HEK293 (cell line): ENCODE measurements around the gene FOXK2.

ENCODE experiments used
- CTCF ChIA-PET: fragments of 350-600 bp; formaldehyde crosslinking; extraction: SDS; loops from one replicate; lab custom pipeline; 2021; ENCODE audit warnings: antibody characterized with exemption; lab: Yijun Ruan, JAX
- POLR2A ChIA-PET: fragments of 300-600 bp; formaldehyde crosslinking; extraction: SDS; loops from one replicate; lab custom pipeline; 2020; ENCODE audit warnings: antibody characterized with exemption, inconsistent platforms; lab: Yijun Ruan, JAX
- H3K27ac ChIP-seq: fragments of 200-500 bp; sonication (Bioruptor generic); 2 replicates; pipeline ENCODE4 v1.5.1; 2014; ENCODE audit warnings: low read depth, low read length, control low read depth, inconsistent platforms; ENCODE audit errors: extremely low read depth
- H3K36me3 ChIP-seq, 2 experiments: fragments of 200-500 bp in 1 of 2; sonication (Bioruptor generic) in 1 of 2; 1 replicate in 1 of 2; 2 replicates in 1 of 2; pipeline ENCODE4 v1.5.1; 2014 to 2017; ENCODE audit warnings: inconsistent platforms in 2 of 2, low read length in 2 of 2; ENCODE audit not compliant: control insufficient read depth in 2 of 2, insufficient read depth in 1 of 2
- H3K4me1 ChIP-seq: fragments of 200-500 bp; sonication (Bioruptor generic); 2 replicates; pipeline ENCODE4 v1.5.1; 2014; ENCODE audit warnings: mild to moderate bottlenecking, low read length, inconsistent platforms; ENCODE audit not compliant: control insufficient read depth, insufficient read depth
- H3K4me3 ChIP-seq: 2 replicates; pipeline ENCODE4 v1.5.1; 2011; ENCODE audit warnings: low read depth, mild to moderate bottlenecking, control low read depth, low read length, moderate library complexity
- H3K9me3 ChIP-seq: fragments of 200-500 bp; sonication (Bioruptor generic); 2 replicates; pipeline ENCODE4 v1.5.1; 2014; ENCODE audit warnings: low read depth, low read length, inconsistent platforms; ENCODE audit not compliant: control insufficient read depth, insufficient read depth
- GLI4 ChIP-seq: fragments of 450-650 bp; formaldehyde crosslinking; IDR thresholded peaks from 2 replicates; pipeline ENCODE4 v1.5.1; 2016; ENCODE audit warnings: missing biosample characterization, missing genetic modification characterization
- GLIS2 ChIP-seq: fragments of 450-650 bp; formaldehyde crosslinking; IDR thresholded peaks from 2 replicates; pipeline ENCODE4 v1.5.1; 2016; ENCODE audit warnings: missing biosample characterization, missing genetic modification characterization
- HOXA7 ChIP-seq: sonication (generic); formaldehyde crosslinking; IDR thresholded peaks from 2 replicates; pipeline ENCODE4 v1.8.1; 2022; ENCODE audit warnings: missing genetic modification reagents, borderline replicate concordance
- KLF1 ChIP-seq: fragments of 450-650 bp; formaldehyde crosslinking; IDR thresholded peaks from 2 replicates; pipeline ENCODE4 v1.5.1; 2016; ENCODE audit warnings: missing biosample characterization, missing genetic modification characterization
- TCF7L2 ChIP-seq: IDR thresholded peaks from 2 replicates; pipeline ENCODE4 v1.6.1; 2011; ENCODE audit warnings: low read depth, mild to moderate bottlenecking, inconsistent platforms, low read length, moderate library complexity, borderline replicate concordance
- TRIM28 ChIP-seq: IDR thresholded peaks from 2 replicates; pipeline ENCODE4 v1.6.1; 2011; ENCODE audit warnings: low read length, control low read depth, borderline replicate concordance
- ZBTB1 ChIP-seq: fragments of 450-650 bp; formaldehyde crosslinking; IDR thresholded peaks from 2 replicates; pipeline ENCODE4 v1.5.1; 2016; ENCODE audit warnings: missing biosample characterization, missing genetic modification characterization
- ZBTB48 ChIP-seq: fragments of 450-650 bp; formaldehyde crosslinking; IDR thresholded peaks from 2 replicates; pipeline ENCODE4 v1.5.1; 2016; ENCODE audit warnings: missing biosample characterization, missing genetic modification characterization
- ZIC2 ChIP-seq: fragments of 450-650 bp; formaldehyde crosslinking; IDR thresholded peaks from 2 replicates; pipeline ENCODE4 v1.5.1; 2016; ENCODE audit warnings: missing biosample characterization, missing genetic modification characterization
- ZNF10 ChIP-seq: fragments of 450-650 bp; formaldehyde crosslinking; IDR thresholded peaks from 2 replicates; pipeline ENCODE4 v1.5.1; 2017; ENCODE audit warnings: missing biosample characterization, missing genetic modification characterization
- ZNF133 ChIP-seq: fragments of 450-650 bp; formaldehyde crosslinking; IDR thresholded peaks from 2 replicates; pipeline ENCODE4 v1.5.1; 2016; ENCODE audit warnings: missing biosample characterization, missing genetic modification characterization
- ZNF169 ChIP-seq: fragments of 450-650 bp; formaldehyde crosslinking; IDR thresholded peaks from 2 replicates; pipeline ENCODE4 v1.5.1; 2016; ENCODE audit warnings: missing biosample characterization, missing genetic modification characterization
- ZNF174 ChIP-seq: fragments of 450-650 bp; formaldehyde crosslinking; IDR thresholded peaks from 2 replicates; pipeline ENCODE4 v1.5.0; 2017; ENCODE audit warnings: missing biosample characterization, mild to moderate bottlenecking, missing genetic modification characterization
- ZNF175 ChIP-seq: fragments of 450-650 bp; formaldehyde crosslinking; IDR thresholded peaks from 2 replicates; pipeline ENCODE4 v1.5.1; 2016; ENCODE audit warnings: missing biosample characterization, missing genetic modification characterization
- ZNF341 ChIP-seq: fragments of 450-650 bp; formaldehyde crosslinking; IDR thresholded peaks from 2 replicates; pipeline ENCODE4; 2016; ENCODE audit warnings: low read depth, missing biosample characterization, missing genetic modification characterization
- ZNF354C ChIP-seq: fragments of 450-650 bp; formaldehyde crosslinking; IDR thresholded peaks from 2 replicates; pipeline ENCODE4 v1.5.1; 2016; ENCODE audit warnings: missing biosample characterization, missing genetic modification characterization, low read depth, borderline replicate concordance
- ZNF530 ChIP-seq: fragments of 450-650 bp; formaldehyde crosslinking; IDR thresholded peaks from 2 replicates; pipeline ENCODE4 v1.5.1; 2016; ENCODE audit warnings: low read depth, missing biosample characterization, missing genetic modification characterization
- ZNF561 ChIP-seq: fragments of 450-650 bp; IDR thresholded peaks from 2 replicates; pipeline ENCODE4 v1.5.1; 2018; ENCODE audit warnings: missing biosample characterization, missing genetic modification characterization, borderline replicate concordance
- ZNF571 ChIP-seq: fragments of 450-650 bp; formaldehyde crosslinking; IDR thresholded peaks from 2 replicates; pipeline ENCODE4 v1.5.0; 2017; ENCODE audit warnings: missing biosample characterization, missing genetic modification characterization
- ZNF654 ChIP-seq: fragments of 450-650 bp; formaldehyde crosslinking; IDR thresholded peaks from 2 replicates; pipeline ENCODE4 v1.5.1; 2016; ENCODE audit warnings: low read depth, missing biosample characterization, missing genetic modification characterization
- ZNF670 ChIP-seq: fragments of 450-650 bp; formaldehyde crosslinking; IDR thresholded peaks from 2 replicates; pipeline ENCODE4 v1.5.1; 2016; ENCODE audit warnings: missing biosample characterization, missing genetic modification characterization, low read depth
- ZNF677 ChIP-seq: fragments of 450-650 bp; IDR thresholded peaks from 2 replicates; pipeline ENCODE4 v1.5.0; 2018; ENCODE audit warnings: missing biosample characterization, mild to moderate bottlenecking, missing genetic modification characterization, moderate library complexity
- ZNF777 ChIP-seq: fragments of 450-650 bp; formaldehyde crosslinking; IDR thresholded peaks from 2 replicates; pipeline ENCODE4 v1.5.1; 2017; ENCODE audit warnings: missing biosample characterization, missing genetic modification characterization, borderline replicate concordance
- ZNF837 ChIP-seq: fragments of 450-650 bp; formaldehyde crosslinking; IDR thresholded peaks from 2 replicates; pipeline ENCODE4 v1.5.1; 2016; ENCODE audit warnings: missing biosample characterization, missing genetic modification characterization
- TF ChIP-seq, protein P1 (sequence below): fragments of 450-650 bp; formaldehyde crosslinking; IDR thresholded peaks from 2 replicates; pipeline ENCODE4 v1.5.1; 2016; ENCODE audit warnings: missing biosample characterization, missing genetic modification characterization
- TF ChIP-seq, protein P2 (sequence below): fragments of 450-650 bp; formaldehyde crosslinking; IDR thresholded peaks from 2 replicates; pipeline ENCODE4 v1.5.1; 2016; ENCODE audit warnings: missing biosample characterization, missing genetic modification characterization
- TF ChIP-seq, protein P3 (sequence below): fragments of 450-650 bp; IDR thresholded peaks from 2 replicates; pipeline ENCODE4 v1.5.1; 2018; ENCODE audit warnings: missing biosample characterization, mild to moderate bottlenecking, missing genetic modification characterization
- TF ChIP-seq, protein P4 (sequence below): fragments of 450-650 bp; formaldehyde crosslinking; IDR thresholded peaks from 2 replicates; pipeline ENCODE4 v1.5.1; 2016; ENCODE audit warnings: missing biosample characterization, missing genetic modification characterization
- TF ChIP-seq, protein P5 (sequence below): fragments of 450-650 bp; formaldehyde crosslinking; IDR thresholded peaks from 2 replicates; pipeline ENCODE4 v1.5.1; 2016; ENCODE audit warnings: missing biosample characterization, missing genetic modification characterization

Gene FOXK2

DNA sequence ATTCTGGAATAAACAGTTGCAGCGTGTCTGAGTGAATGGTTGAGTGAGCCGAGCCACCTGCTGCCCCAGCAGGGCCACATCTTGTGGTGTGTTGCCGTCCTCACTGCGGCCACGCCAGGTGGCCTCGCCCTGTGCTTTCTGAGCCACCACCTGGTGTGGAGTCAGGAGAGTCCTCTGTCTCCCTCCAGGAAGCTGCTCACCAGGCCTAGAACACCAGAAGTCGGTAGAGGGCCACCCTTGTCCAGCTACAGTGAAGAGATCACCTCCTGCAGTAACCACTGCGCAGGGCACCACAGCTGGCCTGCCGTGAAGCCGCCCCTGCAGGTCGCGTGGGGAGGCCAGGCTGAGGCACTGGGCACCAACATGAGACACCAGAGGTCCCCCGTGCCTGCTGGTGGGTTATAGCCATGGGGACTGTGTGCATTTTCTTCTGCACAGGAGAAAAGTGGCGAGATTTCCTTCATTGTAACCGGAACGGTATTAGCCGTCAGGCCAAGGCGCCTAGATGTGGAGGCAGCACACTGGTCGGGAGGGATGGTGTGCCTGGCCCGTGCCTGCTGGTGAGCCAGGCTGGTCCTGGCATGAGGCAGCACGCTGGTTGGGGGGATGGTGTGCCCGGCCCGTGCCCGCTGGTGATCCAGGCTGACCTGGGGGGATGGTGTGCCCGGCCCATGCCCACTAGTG lies 28.9 kb upstream of the FOXK2 start:
- TF ChIP-seq GLIS2 (tag by site-specific recombination) (no peak), ZBTB1 (no peak), ZIC2 (tag by site-specific recombination) (peak; percentile 40; the same call in 1 of the 2 replicates), ZBTB48 (tag by site-specific recombination) (no peak), ZNF169 (tag by site-specific recombination) (no peak)
- TF ChIP-seq, protein P1, sequence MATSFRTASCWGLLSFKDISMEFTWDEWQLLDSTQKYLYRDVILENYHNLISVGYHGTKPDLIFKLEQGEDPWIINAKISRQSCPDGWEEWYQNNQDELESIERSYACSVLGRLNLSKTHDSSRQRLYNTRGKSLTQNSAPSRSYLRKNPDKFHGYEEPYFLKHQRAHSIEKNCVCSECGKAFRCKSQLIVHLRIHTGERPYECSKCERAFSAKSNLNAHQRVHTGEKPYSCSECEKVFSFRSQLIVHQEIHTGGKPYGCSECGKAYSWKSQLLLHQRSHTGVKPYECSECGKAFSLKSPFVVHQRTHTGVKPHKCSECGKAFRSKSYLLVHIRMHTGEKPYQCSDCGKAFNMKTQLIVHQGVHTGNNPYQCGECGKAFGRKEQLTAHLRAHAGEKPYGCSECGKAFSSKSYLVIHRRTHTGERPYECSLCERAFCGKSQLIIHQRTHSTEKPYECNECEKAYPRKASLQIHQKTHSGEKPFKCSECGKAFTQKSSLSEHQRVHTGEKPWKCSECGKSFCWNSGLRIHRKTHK = no peak
- TF ChIP-seq, protein P2, sequence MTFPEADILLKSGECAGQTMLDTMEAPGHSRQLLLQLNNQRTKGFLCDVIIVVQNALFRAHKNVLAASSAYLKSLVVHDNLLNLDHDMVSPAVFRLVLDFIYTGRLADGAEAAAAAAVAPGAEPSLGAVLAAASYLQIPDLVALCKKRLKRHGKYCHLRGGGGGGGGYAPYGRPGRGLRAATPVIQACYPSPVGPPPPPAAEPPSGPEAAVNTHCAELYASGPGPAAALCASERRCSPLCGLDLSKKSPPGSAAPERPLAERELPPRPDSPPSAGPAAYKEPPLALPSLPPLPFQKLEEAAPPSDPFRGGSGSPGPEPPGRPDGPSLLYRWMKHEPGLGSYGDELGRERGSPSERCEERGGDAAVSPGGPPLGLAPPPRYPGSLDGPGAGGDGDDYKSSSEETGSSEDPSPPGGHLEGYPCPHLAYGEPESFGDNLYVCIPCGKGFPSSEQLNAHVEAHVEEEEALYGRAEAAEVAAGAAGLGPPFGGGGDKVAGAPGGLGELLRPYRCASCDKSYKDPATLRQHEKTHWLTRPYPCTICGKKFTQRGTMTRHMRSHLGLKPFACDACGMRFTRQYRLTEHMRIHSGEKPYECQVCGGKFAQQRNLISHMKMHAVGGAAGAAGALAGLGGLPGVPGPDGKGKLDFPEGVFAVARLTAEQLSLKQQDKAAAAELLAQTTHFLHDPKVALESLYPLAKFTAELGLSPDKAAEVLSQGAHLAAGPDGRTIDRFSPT (tag by site-specific recombination) = peak; percentile 82
- 0 out of 2 replicates have a peak, but pooled peaks cover 2% of the 10 kb centered on the region for H3K4me1 ChIP-seq
- H3K4me3 ChIP-seq = no peak overlapping the region
- CTCF ChIA-PET = interaction anchor here (0.6 kb wide), 1 partner anchor 63 kb away, joined by 3 read pairs; no protein-coding TSS in a partner anchor
- POLR2A ChIA-PET = no interaction called here
- no peaks in the 10 kb centered on the region for H3K9me3 ChIP-seq
- H3K27ac ChIP-seq = no peak overlapping the region
- peaks cover 14 to 39% of the 10 kb centered on the region in 2 experiments for H3K36me3 ChIP-seq

DNA sequence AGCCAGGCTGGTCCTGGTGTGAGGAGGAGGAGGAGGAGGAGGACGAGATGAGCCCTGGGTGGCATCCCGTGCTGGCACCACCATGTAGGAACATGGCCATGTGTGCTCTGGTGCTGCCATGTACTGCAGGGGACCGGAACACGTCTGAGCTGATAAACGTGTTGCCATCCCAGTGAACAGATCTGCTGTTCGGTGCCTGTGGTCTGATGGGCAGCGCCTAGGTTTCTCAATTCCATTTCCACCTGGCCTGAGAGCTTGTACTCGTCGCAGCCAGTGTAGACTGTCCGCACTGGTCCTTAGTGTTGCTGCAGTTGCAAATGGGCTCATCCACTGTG lies 28.4 kb upstream of the FOXK2 start:
- ChIA-PET POLR2A (no interaction called here), CTCF (no interaction called here)
- H3K27ac ChIP-seq = no peak overlapping the region

DNA sequence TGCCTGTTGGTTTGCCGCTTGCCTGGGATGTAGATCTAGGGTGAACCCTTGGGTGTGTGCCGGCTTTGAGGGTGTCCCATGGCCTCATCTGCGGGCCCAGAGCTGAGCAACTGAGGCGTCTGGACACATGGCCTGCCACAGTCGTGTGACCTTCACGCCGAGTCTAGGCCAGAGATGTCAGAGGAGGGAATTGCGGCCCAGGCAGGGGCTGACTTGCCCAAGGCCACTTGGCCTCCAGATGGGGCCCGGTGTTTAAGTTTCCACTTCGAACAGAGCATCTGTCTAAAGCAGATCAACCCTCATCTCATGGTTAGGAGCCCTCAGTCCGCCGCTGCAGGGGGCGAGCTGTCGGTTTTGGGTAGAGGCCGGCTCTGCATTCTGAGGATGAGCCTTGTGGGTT lies 28.0 kb upstream of the FOXK2 start:
- no peak overlapping the region for H3K27ac ChIP-seq
- no peaks in the 10 kb centered on the region for H3K9me3 ChIP-seq
- 0 out of 2 replicates have a peak, but pooled peaks cover 2% of the 10 kb centered on the region for H3K4me1 ChIP-seq
- CTCF ChIA-PET = interaction anchor here (0.5 to 1.2 kb wide), 4 partner anchors 58 to 240 kb away, joined by 3 to 5 read pairs (median 4); no protein-coding TSS in a partner anchor
- H3K4me3 ChIP-seq = no peak overlapping the region
- POLR2A ChIA-PET = interaction anchor here (0.7 kb wide), 1 partner anchor 12 kb away, joined by 4 read pairs; no protein-coding TSS in a partner anchor
- peaks cover 14 to 30% of the 10 kb centered on the region in 2 experiments for H3K36me3 ChIP-seq
- TF ChIP-seq ZNF837 (tag by site-specific recombination) = no peak
- no peak for TF ChIP-seq ZNF677
- no peak for TF ChIP-seq ZNF777 (tag by site-specific recombination)
- TF ChIP-seq GLI4 (tag by site-specific recombination) = no peak
- TF ChIP-seq ZNF654 (tag by site-specific recombination) = no peak
- TF ChIP-seq, protein P3, sequence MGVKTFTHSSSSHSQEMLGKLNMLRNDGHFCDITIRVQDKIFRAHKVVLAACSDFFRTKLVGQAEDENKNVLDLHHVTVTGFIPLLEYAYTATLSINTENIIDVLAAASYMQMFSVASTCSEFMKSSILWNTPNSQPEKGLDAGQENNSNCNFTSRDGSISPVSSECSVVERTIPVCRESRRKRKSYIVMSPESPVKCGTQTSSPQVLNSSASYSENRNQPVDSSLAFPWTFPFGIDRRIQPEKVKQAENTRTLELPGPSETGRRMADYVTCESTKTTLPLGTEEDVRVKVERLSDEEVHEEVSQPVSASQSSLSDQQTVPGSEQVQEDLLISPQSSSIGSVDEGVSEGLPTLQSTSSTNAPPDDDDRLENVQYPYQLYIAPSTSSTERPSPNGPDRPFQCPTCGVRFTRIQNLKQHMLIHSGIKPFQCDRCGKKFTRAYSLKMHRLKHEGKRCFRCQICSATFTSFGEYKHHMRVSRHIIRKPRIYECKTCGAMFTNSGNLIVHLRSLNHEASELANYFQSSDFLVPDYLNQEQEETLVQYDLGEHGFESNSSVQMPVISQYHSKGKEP (tag by site-specific recombination) = no peak

More for the DNA sequence above, 28.4 kb upstream of the FOXK2 start:
- TF ChIP-seq ZNF571 = no peak
- no peak for TF ChIP-seq ZNF341
- TF ChIP-seq TCF7L2 = no peak
- TF ChIP-seq, protein P4, sequence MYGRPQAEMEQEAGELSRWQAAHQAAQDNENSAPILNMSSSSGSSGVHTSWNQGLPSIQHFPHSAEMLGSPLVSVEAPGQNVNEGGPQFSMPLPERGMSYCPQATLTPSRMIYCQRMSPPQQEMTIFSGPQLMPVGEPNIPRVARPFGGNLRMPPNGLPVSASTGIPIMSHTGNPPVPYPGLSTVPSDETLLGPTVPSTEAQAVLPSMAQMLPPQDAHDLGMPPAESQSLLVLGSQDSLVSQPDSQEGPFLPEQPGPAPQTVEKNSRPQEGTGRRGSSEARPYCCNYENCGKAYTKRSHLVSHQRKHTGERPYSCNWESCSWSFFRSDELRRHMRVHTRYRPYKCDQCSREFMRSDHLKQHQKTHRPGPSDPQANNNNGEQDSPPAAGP (tag by site-specific recombination) = no peak
- no peak for TF ChIP-seq ZNF354C (tag by site-specific recombination)
- TF ChIP-seq ZNF670 (tag by site-specific recombination) = no peak
- no peak for TF ChIP-seq ZNF10 (tag by site-specific recombination)
- no peak for TF ChIP-seq TRIM28
- no peak for TF ChIP-seq ZNF561
- no peak for TF ChIP-seq ZNF530 (tag by site-specific recombination)
- TF ChIP-seq, protein P5, sequence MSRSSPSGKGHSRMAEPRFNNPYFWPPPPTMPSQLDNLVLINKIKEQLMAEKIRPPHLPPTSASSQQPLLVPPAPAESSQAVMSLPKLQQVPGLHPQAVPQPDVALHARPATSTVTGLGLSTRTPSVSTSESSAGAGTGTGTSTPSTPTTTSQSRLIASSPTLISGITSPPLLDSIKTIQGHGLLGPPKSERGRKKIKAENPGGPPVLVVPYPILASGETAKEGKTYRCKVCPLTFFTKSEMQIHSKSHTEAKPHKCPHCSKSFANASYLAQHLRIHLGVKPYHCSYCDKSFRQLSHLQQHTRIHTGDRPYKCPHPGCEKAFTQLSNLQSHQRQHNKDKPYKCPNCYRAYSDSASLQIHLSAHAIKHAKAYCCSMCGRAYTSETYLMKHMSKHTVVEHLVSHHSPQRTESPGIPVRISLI (tag by site-specific recombination) = no peak
- TF ChIP-seq ZBTB1 = no peak
- TF ChIP-seq ZNF175 (tag by site-specific recombination) = no peak
- TF ChIP-seq ZNF133 (tag by site-specific recombination) = no peak
- no peak for TF ChIP-seq KLF1 (tag by site-specific recombination)
- no peak for TF ChIP-seq ZNF174 (tag by site-specific recombination)
- TF ChIP-seq HOXA7 (CRISPR knock-in tag) = no peak
- Histone ChIP-seq H3K4me1 (0 out of 2 replicates have a peak, but pooled peaks cover 2% of the 10 kb centered on the region), H3K36me3 (peaks cover 14 to 33% of the 10 kb centered on the region in 2 experiments), H3K9me3 (no peaks in the 10 kb centered on the region), H3K4me3 (no peak overlapping the region)
